T follicular helper cell (primary cell): ENCODE data around the gene CGA.
A peak's percentile ranks its signal among the peaks of the same experiment; 100 is the strongest.

Experiments used
- DNase-seq: peaks from one replicate; pipeline ENCODE4 v3.0.0-alpha.2; 2020; ENCODE audit warnings: low read depth

The CGA gene

GRCh38 chr6:87088076-87088475 lies 6.8 kb downstream of the CGA start:
- no peak for DNase-seq

GRCh38 chr6:87082160-87082721 lies 12.7 kb downstream of the CGA start:
- DNase-seq: no peak

DNA sequence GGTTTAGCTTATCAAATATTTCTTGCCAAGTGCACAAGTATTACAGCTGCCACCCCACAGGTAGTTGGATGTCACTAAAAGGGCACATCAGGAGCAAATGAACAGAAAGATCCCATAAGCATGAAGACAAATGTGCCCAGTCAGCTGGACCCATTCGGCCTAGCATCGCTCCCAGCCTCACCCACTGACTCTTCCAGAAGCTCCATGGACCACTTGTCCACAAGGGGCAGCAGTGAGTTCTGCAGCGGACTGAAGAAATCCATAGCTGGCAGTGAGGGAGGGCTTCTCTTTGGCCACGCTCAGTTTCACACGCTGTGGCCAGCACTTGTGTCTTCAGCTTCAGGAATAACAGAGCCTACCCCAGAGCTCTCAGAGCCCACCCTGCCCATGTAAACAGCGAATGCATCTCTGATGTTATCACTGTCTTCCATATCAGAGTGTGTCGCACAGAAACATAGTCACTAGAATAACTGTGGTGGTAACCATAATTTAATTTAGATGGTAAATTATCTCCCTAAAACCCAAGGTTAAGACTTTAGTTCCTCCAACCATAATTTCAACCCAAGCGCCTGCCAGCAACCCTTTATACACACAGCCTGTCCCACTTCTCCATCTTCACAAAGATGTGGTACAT lies 15.8 kb downstream of the CGA start:
- DNase-seq: peak; percentile 39

DNA sequence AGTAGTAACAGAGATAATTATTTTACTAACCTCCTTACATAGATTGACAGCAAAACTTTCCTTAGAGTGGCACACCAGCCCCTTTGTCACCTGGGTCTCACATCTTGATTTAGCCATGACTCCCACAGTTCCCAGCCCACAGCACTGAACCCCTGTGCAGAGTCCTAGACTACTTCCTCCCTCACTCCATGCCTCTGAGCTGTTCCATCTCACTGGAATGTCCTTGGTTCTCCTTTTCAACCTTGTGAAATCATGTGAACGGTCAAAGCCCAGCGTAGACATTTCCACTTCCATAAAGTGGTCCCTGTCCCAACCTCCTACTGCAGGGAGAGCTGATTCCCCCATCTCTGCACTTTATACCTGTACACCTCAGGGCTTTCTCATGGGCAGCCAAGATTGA lies 19.7 kb downstream of the CGA start:
- DNase-seq: no peak

- DNase-seq: no peak
Measured at GRCh38 chr6:87074101-87074621, 20.7 kb downstream of the CGA start.

DNA sequence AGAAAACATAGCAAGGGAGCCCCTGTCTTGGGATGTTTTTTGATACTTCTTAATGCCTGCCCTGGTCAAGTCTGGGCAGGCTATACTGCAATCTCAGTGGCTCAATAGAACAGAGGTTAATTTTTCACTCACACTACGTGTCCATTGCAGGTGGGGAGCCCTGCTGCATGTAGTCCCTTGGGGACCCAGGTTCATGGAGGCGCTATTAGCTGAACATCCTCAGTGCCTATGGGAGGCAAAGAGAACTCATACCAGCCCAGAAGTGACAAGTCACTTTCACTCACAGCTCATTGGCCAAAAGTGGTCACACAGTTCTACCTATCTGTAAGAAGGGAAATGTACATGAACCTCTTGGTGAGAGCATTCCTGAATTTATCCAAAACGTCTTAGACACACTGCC lies 23.2 kb downstream of the CGA start:
- DNase-seq: no peak

DNA sequence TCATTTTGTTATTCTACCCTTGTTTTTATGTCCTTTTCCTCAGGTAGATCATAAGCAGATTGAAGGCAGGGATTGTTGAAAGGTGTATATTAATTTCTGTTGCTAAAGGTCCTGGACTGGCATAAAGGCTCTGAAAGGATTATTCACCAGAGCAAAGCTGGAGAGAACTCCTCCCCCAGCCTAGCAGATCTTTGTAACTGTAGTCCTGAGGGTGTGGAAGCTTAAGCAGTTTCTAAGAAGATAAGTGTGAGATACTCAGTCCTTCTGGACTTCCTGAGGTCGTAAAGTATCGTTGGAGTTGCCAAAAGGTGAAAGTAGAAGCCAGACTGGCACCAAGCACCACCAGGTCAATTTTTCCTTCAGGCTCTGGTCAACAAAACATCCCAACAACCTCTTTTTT lies 24.2 kb downstream of the CGA start:
- DNase-seq: no peak

DNA sequence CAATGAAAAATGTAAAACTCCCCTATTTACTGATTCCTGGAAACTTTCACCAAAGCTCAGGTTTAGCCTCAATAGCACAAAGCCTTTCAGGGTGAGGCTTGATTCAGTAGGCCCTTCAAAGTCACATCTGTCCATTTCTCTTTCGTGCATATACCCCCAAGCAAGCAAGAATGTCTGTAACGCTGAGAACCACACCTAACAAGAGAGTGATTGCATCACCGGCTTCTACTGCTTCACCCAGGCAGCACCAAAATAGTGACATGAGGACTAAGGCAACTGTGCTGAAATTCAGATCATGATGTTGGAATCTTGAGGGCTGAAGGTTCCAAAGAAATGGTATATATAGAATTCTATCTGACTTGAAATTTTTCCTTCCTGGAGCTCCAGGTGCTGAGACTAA lies 26.1 kb downstream of the CGA start:
- no peak for DNase-seq

- DNase-seq: peak; percentile 19
Measured at GRCh38 chr6:87066449-87067333, 28.2 kb downstream of the CGA start.

- DNase-seq: no peak
Measured at GRCh38 chr6:87065117-87065516, 29.8 kb downstream of the CGA start.

DNA sequence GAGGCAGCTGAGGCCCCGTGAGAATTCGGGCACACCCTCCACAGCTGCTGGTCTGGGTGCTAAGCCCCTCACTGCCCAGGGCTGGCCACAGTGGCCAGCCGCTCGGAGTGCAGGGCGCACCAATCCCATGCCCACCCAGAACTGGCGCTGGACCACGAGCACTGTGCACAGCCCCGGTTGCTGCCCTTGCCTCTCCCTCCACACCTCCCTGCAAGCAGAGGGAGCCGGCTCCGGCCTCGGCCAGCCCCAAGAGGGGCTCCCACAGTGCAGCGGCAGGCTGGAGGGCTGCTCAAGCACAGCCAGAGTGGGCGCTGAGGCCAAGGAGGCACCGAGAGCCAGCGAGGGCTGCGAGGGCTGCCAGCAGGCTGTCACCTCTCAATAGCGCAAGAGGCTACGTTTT lies 35.0 kb downstream of the CGA start:
- no peak for DNase-seq

GRCh38 chr6:87054143-87054833 lies 40.6 kb downstream of the CGA start:
- no peak for DNase-seq

DNA sequence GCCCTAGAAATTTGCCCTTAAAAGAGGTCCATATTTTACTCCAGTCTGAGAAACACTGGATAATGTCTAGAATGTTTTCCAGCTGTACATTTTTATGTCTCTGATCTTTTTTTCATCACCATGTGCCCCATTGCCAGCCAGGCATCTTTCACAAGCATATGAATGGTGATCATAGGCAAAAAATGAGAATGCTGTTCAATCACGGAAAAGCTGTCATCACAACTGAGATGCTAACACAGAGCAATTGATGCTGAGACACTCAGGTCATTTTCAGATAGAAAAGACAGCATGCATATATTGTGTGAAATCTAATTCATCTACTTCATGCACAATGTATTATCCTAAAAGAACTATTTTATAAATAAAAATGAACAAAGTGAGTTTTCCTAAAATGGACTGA lies 41.6 kb downstream of the CGA start:
- DNase-seq: no peak

DNA sequence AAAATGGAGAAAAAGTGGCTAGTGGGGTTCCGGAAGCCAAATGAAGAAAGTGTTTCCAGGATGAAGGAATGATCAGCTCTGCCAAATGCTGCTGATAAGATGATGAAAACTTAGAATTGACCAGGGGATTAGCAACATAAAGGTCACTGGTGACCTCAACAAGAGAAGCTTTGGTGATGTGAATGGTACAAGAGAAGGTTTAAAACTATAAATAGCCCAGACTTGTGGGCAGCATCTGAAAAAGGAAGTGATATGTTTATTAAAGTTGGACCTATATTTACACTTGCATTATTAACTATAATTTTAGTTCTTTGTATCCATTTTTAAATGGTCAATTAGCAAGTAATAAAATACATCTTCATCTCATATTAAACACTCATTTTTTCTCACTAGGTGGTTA lies 45.1 kb downstream of the CGA start:
- DNase-seq: no peak

DNA sequence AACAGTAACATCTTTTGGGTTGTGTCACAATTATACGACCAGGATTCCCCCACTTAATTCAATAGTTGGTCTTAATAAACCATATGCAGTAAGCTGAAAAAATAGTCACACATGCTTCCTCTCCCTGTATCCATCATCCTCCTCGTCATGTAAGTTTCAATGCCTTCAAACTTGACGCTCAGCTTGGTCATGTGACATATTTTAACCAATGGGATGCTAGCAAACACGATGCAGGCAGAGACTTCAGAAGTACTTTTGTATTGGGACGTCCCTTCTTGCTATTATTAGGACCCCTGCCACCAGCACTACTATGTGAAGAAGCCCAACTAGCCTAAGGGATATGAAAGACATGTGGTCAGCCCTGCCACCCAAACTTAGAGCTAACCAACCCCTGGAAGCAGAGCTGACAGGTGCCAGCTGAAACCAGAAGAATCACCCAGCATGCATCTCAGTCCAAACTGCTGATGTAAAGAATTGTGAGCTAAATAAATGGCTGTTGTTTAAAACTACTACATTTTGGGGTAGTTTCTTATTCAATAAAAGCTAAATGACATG lies 49.3 kb downstream of the CGA start:
- DNase-seq: no peak

DNA sequence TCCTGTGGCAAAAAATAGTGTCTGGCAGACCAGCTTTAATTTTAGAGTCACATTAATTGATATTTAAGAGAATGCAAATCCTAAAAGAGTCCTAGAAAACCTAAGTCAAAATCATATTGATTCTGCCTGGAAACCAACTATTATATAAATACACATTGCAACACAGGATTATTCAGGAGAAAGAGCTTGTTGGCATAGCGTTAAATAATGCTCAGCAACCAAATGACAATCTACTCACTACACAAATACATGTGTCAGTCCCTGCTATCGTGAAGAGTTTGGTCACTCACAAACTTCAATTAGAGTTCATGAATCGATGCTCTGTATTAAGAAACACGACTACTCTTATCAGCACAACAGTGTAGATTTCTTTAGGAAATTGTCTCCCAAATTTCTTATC lies 54.2 kb downstream of the CGA start:
- no peak for DNase-seq
